HG03442 (cell line): ENCODE results near the gene MARK1.

Experiments used
- ATAC-seq: cut with Tn5 transposase; IDR thresholded peaks from one replicate; pipeline ENCODE4 v1.9.1; 2021; ENCODE audit warnings: mild to moderate bottlenecking, moderate library complexity; ENCODE audit not compliant: unreplicated experiment

Gene MARK1

GRCh38 chr1:220708936-220709801, 181.2 kb downstream of the MARK1 start:
- ATAC-seq = no peak

GRCh38 chr1:220710333-220710732, 182.4 kb downstream of the MARK1 start:
- no peak for ATAC-seq

GRCh38 chr1:220711056-220711809, 183.3 kb downstream of the MARK1 start:
- ATAC-seq = peak; percentile 88
